MM.1S (cell line): Measurements from ENCODE around the gene SNF8.
A peak's percentile ranks its signal among the peaks of the same experiment; 100 is the strongest.

Source experiments
- CTCF ChIP-seq: fragments of 300-600 bp; sonication (generic); IDR thresholded peaks from 2 replicates; pipeline ENCODE4 v1.5.1; 2016; ENCODE audit warnings: antibody characterized with exemption, low read length, mixed read lengths
- EZH2 ChIP-seq: fragments of 300-600 bp; sonication (generic); optimal IDR thresholded peaks from 2 replicates; pipeline ENCODE3; 2017; ENCODE audit warnings: low read depth, mild to moderate bottlenecking, antibody characterized with exemption, low read length, mixed read lengths
- EZH2phosphoT487 ChIP-seq: fragments of 300-600 bp; sonication (generic); IDR thresholded peaks from 2 replicates; pipeline ENCODE4 v1.6.1; 2018; ENCODE audit warnings: antibody characterized with exemption, low read length

DNA sequence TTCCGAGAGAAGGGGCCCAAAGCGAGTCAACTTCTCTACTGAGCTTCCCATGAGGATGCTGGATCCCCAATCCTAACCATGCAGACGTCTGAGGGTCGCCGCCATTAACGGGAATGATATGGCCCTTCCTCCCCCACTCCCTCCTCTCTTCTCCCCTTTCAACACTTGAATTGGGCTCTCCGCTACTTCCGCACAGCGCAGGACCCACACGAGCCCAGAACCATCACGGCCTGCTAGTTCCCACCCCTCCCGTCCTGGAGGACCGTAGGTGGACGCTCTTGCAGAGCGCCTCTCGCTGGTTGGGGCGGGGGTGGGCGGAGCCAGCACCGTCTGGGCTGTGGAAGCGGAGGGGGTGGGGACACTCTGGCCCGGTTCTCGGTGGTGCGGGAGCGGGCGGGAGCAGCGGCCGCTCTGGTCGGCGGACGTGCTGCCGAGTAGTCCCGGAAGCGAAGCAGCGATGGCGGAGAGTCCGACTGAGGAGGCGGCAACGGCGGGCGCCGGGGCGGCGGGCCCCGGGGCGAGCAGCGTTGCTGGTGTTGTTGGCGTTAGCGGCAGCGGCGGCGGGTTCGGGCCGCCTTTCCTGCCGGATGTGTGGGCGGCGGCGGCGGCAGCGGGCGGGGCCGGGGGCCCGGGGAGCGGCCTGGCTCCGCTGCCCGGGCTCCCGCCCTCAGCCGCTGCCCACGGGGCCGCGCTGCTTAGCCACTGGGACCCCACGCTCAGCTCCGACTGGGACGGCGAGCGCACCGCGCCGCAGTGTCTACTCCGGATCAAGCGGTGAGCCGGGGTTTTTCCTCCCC is 36.4 kb downstream of the SNF8 start, which contains the start of gene UBE2Z:
- TF ChIP-seq CTCF (peak; percentile 38), EZH2 (no peak), EZH2phosphoT487 (no peak)
